Raji (cell line): ENCODE measurements around the gene POGLUT3.

ENCODE experiments used
- POLR2A ChIP-seq: IDR thresholded peaks from 2 replicates; pipeline ENCODE4 v1.6.1; 2011; ENCODE audit warnings: low read depth, low read length, control low read depth; ENCODE audit not compliant: insufficient read depth

POGLUT3 gene, protein sequence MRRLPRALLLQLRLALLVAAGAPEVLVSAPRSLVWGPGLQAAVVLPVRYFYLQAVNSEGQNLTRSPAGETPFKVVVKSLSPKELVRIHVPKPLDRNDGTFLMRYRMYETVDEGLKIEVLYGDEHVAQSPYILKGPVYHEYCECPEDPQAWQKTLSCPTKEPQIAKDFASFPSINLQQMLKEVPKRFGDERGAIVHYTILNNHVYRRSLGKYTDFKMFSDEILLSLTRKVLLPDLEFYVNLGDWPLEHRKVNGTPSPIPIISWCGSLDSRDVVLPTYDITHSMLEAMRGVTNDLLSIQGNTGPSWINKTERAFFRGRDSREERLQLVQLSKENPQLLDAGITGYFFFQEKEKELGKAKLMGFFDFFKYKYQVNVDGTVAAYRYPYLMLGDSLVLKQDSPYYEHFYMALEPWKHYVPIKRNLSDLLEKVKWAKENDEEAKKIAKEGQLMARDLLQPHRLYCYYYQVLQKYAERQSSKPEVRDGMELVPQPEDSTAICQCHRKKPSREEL

DNA sequence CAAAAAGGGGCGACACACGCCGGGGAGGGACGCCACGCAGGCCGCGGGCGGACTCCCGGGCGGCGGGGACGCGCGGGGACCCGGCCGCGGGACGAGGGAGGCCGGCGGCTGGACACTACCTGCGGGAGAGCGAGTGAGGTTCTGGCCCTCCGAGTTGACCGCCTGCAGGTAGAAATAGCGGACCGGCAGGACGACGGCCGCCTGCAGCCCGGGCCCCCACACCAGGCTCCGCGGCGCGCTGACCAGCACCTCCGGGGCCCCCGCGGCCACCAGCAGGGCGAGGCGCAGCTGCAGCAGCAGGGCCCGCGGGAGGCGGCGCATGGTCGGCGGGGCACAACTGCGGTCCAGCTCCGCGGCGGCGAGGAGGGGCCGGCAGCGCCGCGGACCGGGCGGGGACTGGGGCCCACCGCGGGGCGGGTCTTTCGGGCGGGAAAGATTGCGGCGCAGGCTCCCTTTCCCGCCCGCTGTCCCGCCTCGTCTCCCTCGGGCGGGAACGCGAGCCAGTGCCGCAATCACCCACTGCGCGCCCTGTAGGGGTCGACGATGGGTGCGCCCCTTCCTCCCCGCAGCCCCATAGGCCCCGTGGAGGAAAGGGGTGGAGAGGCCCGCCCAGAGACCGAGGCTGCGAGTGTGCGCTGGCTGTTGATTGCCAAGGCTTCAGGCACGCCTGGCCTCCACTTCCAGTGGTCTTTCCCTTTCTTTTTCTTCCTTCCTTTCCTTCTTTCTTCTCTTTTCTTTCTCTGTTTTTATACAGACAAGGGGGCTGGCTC is at the start of gene POGLUT3:
Gene POGLUT3 (minus strand): TSS at position 339 of the 770 bp plus-strand sequence. CDS start 18 bp downstream, at position 321.
- no peak for TF ChIP-seq POLR2A

DNA sequence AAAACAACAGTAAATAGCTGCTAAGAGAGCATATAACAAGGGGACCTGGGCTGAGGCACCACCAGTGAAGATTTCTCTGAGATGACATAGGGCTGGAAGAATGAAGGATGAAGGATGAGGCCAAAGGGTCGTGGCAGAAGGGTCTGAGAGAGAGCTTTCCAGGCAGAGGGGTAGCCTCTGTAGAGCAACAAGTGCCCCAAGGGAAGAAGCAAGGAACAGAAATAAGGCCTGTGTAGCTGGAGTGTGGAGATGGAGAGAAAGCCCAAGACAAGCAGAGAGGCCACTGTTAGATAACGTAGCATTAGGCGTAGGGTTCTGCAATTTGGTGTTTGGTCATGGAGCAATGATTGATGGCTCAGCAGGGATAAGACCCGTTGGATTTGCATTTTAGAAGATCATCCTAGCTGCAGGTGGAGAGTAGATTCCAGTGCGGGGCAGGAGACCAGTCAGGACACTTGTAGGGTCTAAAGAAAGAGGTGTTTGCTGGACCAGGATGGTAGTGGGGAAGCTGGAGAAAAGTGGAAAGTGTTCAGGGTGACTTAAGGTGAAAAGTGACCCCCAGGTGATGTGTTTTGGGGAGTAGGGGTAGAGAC is 47.8 kb upstream of the POGLUT3 start:
- TF ChIP-seq POLR2A, result no peak

DNA sequence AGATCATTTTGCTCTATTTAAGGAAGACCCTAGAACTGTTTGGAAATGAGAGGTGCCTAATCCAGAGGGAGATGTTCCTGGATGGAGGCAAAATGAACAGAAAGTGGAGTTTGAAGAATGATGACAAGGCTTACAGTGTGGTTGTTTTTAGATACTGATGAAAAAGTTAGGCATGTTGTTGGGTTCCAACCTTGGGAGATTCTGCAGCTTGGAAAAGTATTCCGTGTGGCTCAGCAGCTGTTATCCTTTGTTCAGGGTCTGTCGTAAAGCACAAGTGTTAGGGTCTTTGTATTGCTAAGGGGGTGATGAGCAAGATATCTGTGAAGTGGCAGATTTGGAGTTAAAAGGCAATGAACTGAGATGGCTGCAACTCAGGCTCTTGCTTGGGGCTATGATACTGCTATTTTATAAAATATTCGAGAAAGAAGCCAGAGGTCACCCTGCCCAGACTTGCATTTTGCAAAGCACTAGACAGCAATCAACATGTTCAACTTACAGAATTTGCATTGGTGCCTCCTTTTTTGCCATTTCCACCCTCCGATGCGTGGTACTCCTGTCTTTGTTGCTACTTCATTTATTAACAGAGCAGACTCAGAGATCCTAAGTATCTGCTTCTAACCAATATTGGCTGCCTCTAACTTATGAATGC is 45.3 kb upstream of the POGLUT3 start:
- no peak for TF ChIP-seq POLR2A

DNA sequence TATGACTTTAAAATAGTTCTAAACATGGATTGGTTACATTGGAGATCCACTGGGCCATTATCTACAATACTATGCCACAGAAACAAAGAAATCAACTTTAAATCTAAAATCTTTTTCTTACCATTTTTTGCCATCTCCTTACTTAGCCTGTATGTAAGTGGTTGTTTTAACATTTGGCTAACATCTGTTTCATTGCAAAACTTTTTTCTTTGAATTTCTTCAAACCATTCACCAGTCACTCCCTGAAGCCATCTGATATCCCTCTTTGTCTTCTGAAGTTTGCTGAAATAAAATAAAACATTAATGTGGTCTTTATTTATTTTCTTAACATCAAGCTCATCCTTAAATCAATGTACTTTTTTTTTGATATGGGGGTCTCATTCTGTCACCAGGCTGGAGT is 43.3 kb upstream of the POGLUT3 start:
- no peak for TF ChIP-seq POLR2A

DNA sequence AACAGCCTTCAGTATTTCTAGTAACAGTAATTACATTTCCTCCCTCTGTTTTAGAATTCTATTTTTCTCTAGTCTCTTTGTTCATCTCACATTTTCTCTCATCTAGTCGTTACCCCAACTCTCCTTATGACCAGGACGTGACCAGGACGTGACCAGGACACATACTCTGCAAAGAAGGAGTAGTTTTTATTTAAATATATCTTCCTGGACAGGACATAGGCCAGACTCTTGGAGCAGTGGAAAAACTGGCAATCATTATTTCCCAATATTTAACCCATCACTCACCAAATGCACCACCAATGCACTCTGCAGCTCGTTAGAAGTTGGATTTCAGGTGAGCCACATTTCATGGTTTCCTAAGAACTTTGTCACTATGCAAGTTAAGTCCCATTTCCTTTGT is 40.3 kb upstream of the POGLUT3 start:
- no peak for TF ChIP-seq POLR2A

DNA sequence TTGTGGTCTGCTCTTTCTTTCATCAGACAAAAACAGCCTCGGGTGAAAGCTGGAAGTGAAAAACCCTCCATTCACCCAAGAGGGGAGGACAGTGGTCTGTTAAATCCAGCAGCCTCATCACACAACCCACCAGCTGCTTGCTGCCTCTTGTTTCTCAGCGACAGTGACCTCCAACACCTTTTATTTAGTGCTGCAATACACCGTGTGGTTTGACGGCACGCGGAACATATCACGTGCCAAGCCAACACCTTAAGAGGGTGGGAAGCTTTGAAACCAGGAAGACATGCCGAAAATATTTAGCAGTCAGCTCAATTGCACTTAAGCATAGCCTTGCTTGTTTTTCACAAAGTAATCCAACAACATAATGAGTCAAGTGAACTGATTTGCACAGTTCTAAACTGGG is 39.8 kb upstream of the POGLUT3 start:
- TF ChIP-seq POLR2A, result no peak

DNA sequence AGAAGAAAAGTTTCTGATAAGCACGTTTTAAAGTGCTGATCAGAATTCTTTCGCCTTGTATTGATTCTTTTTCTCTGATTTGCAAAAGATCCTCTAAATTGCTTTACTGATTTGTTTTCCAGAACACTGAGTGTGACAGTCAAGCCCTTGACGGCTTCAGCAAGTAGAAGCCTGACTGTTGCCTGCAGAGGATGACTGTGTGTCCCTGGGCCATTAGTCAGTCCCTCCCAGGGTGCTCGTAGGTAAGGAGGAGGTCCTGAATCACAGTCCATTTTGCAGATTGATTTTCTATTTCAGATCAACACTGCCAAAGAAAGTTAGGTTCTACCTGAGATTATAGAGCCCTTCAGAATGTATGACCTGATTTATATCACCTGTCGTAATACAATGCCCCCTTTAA is 38.6 kb upstream of the POGLUT3 start:
- no peak for TF ChIP-seq POLR2A

DNA sequence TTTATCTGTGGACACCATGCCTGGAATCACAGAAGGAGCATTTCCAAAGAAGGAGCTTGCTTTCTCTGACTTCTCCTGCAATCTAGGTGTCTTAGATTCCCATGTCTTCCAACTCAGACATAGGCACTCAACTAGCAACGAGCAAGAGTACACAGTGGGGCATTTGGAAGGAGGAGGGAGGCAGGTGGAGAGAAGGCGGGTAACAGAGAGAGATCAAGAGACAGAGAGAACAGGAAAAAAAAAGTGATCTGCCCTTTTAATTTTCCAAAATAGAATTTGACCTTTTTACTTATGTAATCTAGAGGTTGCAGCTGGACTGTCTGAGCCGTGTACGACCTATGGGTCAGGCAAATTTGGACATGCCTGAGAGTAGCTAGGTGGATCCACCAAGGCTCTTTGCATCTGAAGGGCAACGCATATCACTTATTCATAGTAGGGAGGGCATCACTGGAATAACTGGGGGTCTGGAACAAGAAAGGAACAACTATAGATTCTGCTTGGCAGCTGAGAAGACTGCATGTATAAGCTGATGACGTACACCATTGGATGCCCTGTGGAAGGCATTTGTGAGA is 37.3 kb upstream of the POGLUT3 start:
- no peak for TF ChIP-seq POLR2A

DNA sequence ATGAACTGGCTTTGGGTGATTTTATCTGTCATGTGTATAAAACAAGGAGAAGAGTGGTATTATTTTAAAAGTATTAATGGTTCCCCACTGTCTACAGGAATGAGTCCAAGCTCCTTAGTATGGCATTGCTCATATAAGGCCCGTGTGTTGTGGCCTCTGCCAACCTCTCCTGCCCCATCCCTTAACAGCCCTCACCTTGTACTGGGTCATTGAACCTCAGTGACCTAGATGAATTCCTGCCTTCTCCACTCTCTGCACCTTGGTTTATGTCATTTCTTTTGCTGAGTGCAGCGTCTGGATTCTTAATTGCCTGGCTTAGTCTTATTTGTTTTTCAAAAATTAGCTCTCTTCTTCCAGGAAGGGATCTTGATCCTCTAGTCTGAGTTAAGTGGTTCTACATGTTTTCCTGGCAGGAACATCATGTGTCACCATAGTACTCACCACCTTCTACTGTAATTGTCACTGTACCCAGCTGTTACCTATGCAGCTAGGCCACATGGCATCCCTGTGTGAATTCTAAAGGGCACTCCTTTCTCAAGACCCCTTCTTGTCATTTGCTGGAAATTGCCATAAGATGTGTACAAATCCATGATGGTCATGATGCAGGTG is 36.2 kb upstream of the POGLUT3 start:
- TF ChIP-seq POLR2A, result no peak

DNA sequence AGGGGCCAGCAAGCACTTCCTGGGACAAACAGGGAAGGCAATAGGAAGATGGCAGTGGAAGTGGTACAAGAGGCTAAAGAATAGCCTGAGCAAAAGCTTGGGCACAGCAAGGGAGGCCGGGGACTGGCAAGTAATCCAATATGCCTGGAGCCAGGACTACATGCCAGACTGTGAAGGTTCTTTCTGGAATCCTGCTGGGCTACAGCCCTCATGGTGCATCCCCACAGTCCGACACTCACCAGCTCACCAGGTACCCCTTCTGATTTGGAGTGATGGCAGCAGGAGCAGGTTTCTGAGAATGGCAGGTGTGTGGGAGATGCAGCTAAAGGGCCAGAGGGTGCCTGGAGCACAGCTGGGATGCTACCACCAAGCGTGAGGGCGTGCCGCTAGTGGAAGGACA is 32.2 kb upstream of the POGLUT3 start:
- no peak for TF ChIP-seq POLR2A

DNA sequence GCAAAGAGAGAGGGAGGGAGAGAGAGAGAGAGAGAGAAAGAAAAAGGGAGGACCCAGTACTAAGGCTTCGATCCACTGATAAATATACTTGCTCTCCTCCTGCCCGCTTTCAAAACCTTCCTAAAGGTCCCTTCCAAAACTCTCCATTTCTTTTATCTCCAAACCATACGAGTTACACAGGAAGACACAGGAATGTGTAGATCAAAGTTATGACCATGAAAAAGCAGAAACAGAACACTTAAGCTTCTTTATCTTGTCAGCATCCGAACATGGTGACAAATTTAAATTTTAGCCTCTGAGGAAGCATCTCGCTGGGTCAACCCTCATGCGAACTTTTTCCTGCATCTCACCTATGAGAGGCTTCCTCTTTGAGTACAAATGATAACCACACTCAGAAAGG is 29.2 kb upstream of the POGLUT3 start:
- no peak for TF ChIP-seq POLR2A

DNA sequence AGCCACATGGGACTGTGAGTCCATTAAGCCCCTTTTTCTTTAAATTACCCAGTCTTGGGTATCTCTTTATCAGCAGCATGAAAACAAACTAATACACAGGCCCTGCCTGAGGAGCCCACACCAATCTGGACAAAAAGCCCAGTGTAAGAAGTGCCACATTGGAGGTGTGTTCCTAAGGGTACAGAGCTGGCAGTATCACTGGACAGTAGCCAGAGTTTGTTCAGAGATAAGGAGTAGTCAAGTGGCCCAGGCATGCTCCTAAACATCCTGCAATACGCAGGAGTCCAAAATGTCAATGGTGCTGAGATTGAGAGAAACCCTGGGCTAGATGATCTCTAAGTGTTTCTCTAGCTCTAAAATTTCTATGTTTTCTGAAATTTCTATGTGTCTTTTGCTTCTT is 27.0 kb upstream of the POGLUT3 start:
- TF ChIP-seq POLR2A, result no peak

DNA sequence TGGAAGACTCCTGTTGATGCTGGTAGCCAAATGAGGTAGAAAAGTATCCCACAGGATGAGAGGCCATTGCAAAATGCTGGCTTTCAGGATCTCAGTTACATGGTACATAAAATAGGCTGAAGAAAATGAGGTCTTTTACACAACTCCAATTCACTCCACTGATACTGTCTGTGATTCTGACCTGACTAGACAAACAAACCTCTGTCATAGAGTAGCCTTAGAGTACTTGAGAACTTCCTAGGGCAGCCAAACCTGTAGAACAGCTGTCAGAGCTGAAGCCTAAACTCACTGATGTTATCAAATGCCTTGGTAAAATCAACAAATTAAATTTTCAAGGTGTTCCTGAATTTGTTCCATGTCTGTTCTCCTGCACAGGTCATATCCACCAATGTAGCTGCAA is 26.2 kb upstream of the POGLUT3 start:
- no peak for TF ChIP-seq POLR2A

DNA sequence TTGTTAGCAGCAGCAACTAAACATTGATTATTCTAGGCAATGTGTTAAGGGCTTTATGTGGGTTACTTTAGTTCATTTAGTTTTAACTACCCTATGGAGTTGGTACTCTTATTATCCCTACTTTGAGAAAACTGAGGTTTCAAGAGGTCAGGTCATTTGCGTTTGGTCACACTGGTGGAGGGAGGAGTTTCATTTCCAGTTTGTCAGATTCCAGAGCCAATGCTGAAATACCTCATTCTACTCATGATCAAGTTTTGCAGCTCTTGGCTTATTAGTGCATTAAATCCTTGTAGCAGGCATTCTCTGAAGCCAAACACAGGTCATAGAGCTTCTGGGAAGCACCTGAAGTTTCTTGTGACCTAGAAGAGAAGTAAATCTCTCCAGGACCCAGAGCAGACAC is 24.1 kb upstream of the POGLUT3 start:
- TF ChIP-seq POLR2A, result no peak
